Thymus (tissue), 11 donors: ENCODE results near the gene GBA2. TPM values are rescaled to one million over a fixed set of nuclear protein-coding genes. Genes with fewer than 3 reads are reported as not detected.

Experiments used
- DNase-seq, 9 donors: peaks; one replicate each; pipeline ENCODE4 v3.0.0-alpha.2; 2013; ENCODE audit warnings: low spot score in 9 of 9, low read depth in 6 of 9, missing footprints in 1 of 9
- H3K27ac ChIP-seq, 2 donors: one replicate each; pipeline ENCODE4 v1.5.1; 2013; ENCODE audit warnings: control low read depth in 1 of 2, low read depth in 1 of 2, low read length in 1 of 2, mild to moderate bottlenecking in 1 of 2, moderate library complexity in 1 of 2
- H3K27me3 ChIP-seq, 2 donors: one replicate each; pipeline ENCODE4 v1.5.1; 2013; ENCODE audit warnings: low read length in 1 of 2; ENCODE audit not compliant: control insufficient read depth in 2 of 2, insufficient read depth in 1 of 2
- H3K36me3 ChIP-seq, 2 donors: one replicate each; pipeline ENCODE4 v1.5.1; 2013; ENCODE audit warnings: low read length in 1 of 2, mild to moderate bottlenecking in 1 of 2, moderate library complexity in 1 of 2; ENCODE audit not compliant: control insufficient read depth in 2 of 2, insufficient read depth in 2 of 2
- H3K4me1 ChIP-seq, 2 donors: one replicate each; pipeline ENCODE4 v1.5.1; 2013; ENCODE audit warnings: low read length in 2 of 2; ENCODE audit not compliant: control insufficient read depth in 2 of 2, insufficient read depth in 2 of 2
- H3K4me3 ChIP-seq, 2 donors: one replicate each; pipeline ENCODE4 v1.5.1; 2013; ENCODE audit warnings: low read length in 2 of 2, control low read depth in 1 of 2, mild to moderate bottlenecking in 1 of 2
- H3K9me3 ChIP-seq, 2 donors: one replicate each; pipeline ENCODE4 v1.5.1; 2013; ENCODE audit warnings: low read length in 1 of 2, mild to moderate bottlenecking in 1 of 2; ENCODE audit not compliant: control insufficient read depth in 2 of 2, insufficient read depth in 1 of 2
- WGBS: extraction: QIAGEN DNeasy Blood & Tissue Kit; methylation state at CpG from one replicate; pipeline ENCODE4 v1.1.7; 2013; 5-methylcytosine and 5-hydroxymethylcytosine counted together
- polyA plus RNA-seq: library from polyadenylated mRNA; stranded (reverse); fragments of 200-250 nt; gene quantifications from one replicate; pipeline ENCODE4 v1.2.3, GENCODE V29; 2013
- total RNA-seq: library from RNA; stranded (reverse); fragments of 120-200 nt; gene quantifications from one replicate; pipeline ENCODE4 v1.2.4, GENCODE V29; 2013
- donor health status: healthy.

GBA2 gene
- total and polyA plus RNA-seq, 2 donors: 21.7 to 36.9 TPM

GRCh38 chr9:35790385-35791296 lies 41.6 kb upstream of the GBA2 start:
- WGBS: 77% methylated on average over 37 of the region's 37 CpGs
- DNase-seq: peak; percentile 32 to 81 (median 63)
- Histone ChIP-seq H3K4me1 (peaks cover 0 to 6% of the 10 kb centered on the region in 2 donors), H3K9me3 (no peaks in the 10 kb centered on the region), H3K36me3 (peaks cover 0 to 9% of the 10 kb centered on the region in 2 donors), H3K4me3 (no peak overlapping the region), H3K27ac (no peak overlapping the region), H3K27me3 (peaks cover 0 to 12% of the 10 kb centered on the region in 2 donors)

- 61% methylated on average over 4 of the region's 4 CpGs for WGBS
- H3K27ac ChIP-seq: no peak overlapping the region
- H3K4me3 ChIP-seq: no peak overlapping the region
- DNase-seq: no peak
- peaks cover 0 to 9% of the 10 kb centered on the region in 2 donors for H3K36me3 ChIP-seq
- peaks cover 0 to 12% of the 10 kb centered on the region in 2 donors for H3K27me3 ChIP-seq
- H3K9me3 ChIP-seq: no peaks in the 10 kb centered on the region
- peaks cover 0 to 6% of the 10 kb centered on the region in 2 donors for H3K4me1 ChIP-seq
These were observed 41.0 kb upstream of the GBA2 start for GRCh38 chr9:35790025-35790384.

GRCh38 chr9:35789541-35789940 lies 40.5 kb upstream of the GBA2 start:
- H3K4me3 ChIP-seq: no peak overlapping the region
- H3K4me1 ChIP-seq: peaks cover 0 to 6% of the 10 kb centered on the region in 2 donors
- DNase-seq: no peak
- 93% methylated on average over 2 of the region's 2 CpGs for WGBS
- peaks cover 0 to 12% of the 10 kb centered on the region in 2 donors for H3K27me3 ChIP-seq
- H3K27ac ChIP-seq: no peak overlapping the region
- H3K36me3 ChIP-seq: peaks cover 0 to 9% of the 10 kb centered on the region in 2 donors
- no peaks in the 10 kb centered on the region for H3K9me3 ChIP-seq

- DNase-seq: no peak
- Histone ChIP-seq H3K4me3 (no peak overlapping the region), H3K4me1 (no peaks in the 10 kb centered on the region), H3K27ac (no peak overlapping the region), H3K36me3 (no peaks in the 10 kb centered on the region), H3K9me3 (no peaks in the 10 kb centered on the region), H3K27me3 (no peaks in the 10 kb centered on the region)
These were observed 34.4 kb upstream of the GBA2 start for GRCh38 chr9:35783418-35783817.

GRCh38 chr9:35781066-35781465 lies 32.0 kb upstream of the GBA2 start:
- no peaks in the 10 kb centered on the region for H3K9me3 ChIP-seq
- H3K27ac ChIP-seq: no peak overlapping the region
- no peaks in the 10 kb centered on the region for H3K4me1 ChIP-seq
- DNase-seq: no peak
- no peak overlapping the region for H3K4me3 ChIP-seq
- H3K36me3 ChIP-seq: no peaks in the 10 kb centered on the region
- 93% methylated on average over 2 of the region's 2 CpGs for WGBS
- H3K27me3 ChIP-seq: no peaks in the 10 kb centered on the region

- Histone ChIP-seq H3K27me3 (no peaks in the 10 kb centered on the region), H3K4me1 (peaks cover 0 to 4% of the 10 kb centered on the region in 2 donors), H3K9me3 (no peaks in the 10 kb centered on the region), H3K36me3 (no peaks in the 10 kb centered on the region), H3K27ac (no peak overlapping the region), H3K4me3 (no peak overlapping the region)
- WGBS: 96% methylated on average over 3 of the region's 3 CpGs
- DNase-seq: no peak
These were observed 29.5 kb upstream of the GBA2 start for GRCh38 chr9:35778496-35778895.

- Histone ChIP-seq H3K4me1 (peaks cover 0 to 4% of the 10 kb centered on the region in 2 donors), H3K27ac (no peak overlapping the region), H3K36me3 (no peaks in the 10 kb centered on the region), H3K9me3 (no peaks in the 10 kb centered on the region), H3K27me3 (no peaks in the 10 kb centered on the region), H3K4me3 (no peak overlapping the region)
- 87% methylated on average over 4 of the region's 4 CpGs for WGBS
- no peak for DNase-seq
These were observed 27.0 kb upstream of the GBA2 start for GRCh38 chr9:35776018-35776417.

- 69% methylated on average over 7 of the region's 7 CpGs for WGBS
- Histone ChIP-seq H3K27ac (no peak overlapping the region), H3K36me3 (no peaks in the 10 kb centered on the region), H3K9me3 (no peaks in the 10 kb centered on the region), H3K4me3 (no peak overlapping the region), H3K27me3 (no peaks in the 10 kb centered on the region), H3K4me1 (peaks cover 0 to 4% of the 10 kb centered on the region in 2 donors)
- DNase-seq: no peak
These were observed 26.0 kb upstream of the GBA2 start for GRCh38 chr9:35774907-35775635.

GRCh38 chr9:35771943-35772342 lies 22.9 kb upstream of the GBA2 start:
- no peak overlapping the region for H3K4me3 ChIP-seq
- no peak overlapping the region for H3K27ac ChIP-seq
- peaks cover 0 to 4% of the 10 kb centered on the region in 2 donors for H3K4me1 ChIP-seq
- WGBS: 98% methylated on average over 3 of the region's 3 CpGs
- DNase-seq: no peak
- H3K9me3 ChIP-seq: no peaks in the 10 kb centered on the region
- no peaks in the 10 kb centered on the region for H3K27me3 ChIP-seq
- H3K36me3 ChIP-seq: no peaks in the 10 kb centered on the region
